HepG2 (cell line): ENCODE measurements around the gene WSB2. TPM values are rescaled to one million over a fixed set of nuclear protein-coding genes. Genes with fewer than 3 reads are reported as not detected.
A peak's percentile ranks its signal among the peaks of the same experiment; 100 is the strongest.

Experiments used
- CAMTA2 ChIP-seq: sonication (generic); formaldehyde crosslinking; IDR thresholded peaks from 2 replicates; pipeline ENCODE4 v1.4.0; 2020; ENCODE audit warnings: mild to moderate bottlenecking, missing genetic modification reagents, borderline replicate concordance
- ETS1 ChIP-seq: sonication (generic); formaldehyde crosslinking; IDR thresholded peaks from 2 replicates; pipeline ENCODE4 v1.4.0; 2020; ENCODE audit warnings: missing genetic modification reagents
- EZH2 ChIP-seq: conservative IDR thresholded peaks from 2 replicates; pipeline ENCODE4 v1.6.1; 2012; ENCODE audit warnings: mild to moderate bottlenecking, low read depth, low read length, moderate library complexity
- HMG20A ChIP-seq: IDR thresholded peaks from 2 replicates; pipeline ENCODE4 v1.6.1; 2016; ENCODE audit warnings: borderline replicate concordance
- KDM6A ChIP-seq: IDR thresholded peaks from 2 replicates; pipeline ENCODE4 v1.6.1; 2016; ENCODE audit warnings: low read depth
- MTA1 ChIP-seq: sonication (generic); formaldehyde crosslinking; IDR thresholded peaks from 2 replicates; pipeline ENCODE4 v1.4.0; 2020; ENCODE audit warnings: missing genetic modification reagents, mild to moderate bottlenecking, borderline replicate concordance
- MYC ChIP-seq: sonication (generic); formaldehyde crosslinking; IDR thresholded peaks from 2 replicates; pipeline ENCODE4 v1.9.0; 2021; ENCODE audit warnings: missing genetic modification reagents, borderline replicate concordance
- NFIB ChIP-seq: sonication (generic); formaldehyde crosslinking; IDR thresholded peaks from 2 replicates; pipeline ENCODE4 v1.9.0; 2021; ENCODE audit warnings: missing genetic modification reagents, mild to moderate bottlenecking, borderline replicate concordance
- PHB2 ChIP-seq: fragments of 450-650 bp; IDR thresholded peaks from 2 replicates; pipeline ENCODE4 v1.6.1; 2018; ENCODE audit not compliant: partially characterized antibody
- SNAPC4 ChIP-seq: sonication (generic); formaldehyde crosslinking; IDR thresholded peaks from 2 replicates; pipeline ENCODE4 v1.4.0; 2020; ENCODE audit warnings: mild to moderate bottlenecking, missing genetic modification reagents
- TBL1XR1 ChIP-seq: fragments of 150-350 bp; IDR thresholded peaks from 2 replicates; pipeline ENCODE4 v1.6.1; 2014; ENCODE audit warnings: borderline replicate concordance, low read length; ENCODE audit not compliant: partially characterized antibody
- TEAD3 ChIP-seq: optimal IDR thresholded peaks from 2 replicates; pipeline ENCODE3; 2016; ENCODE audit warnings: borderline replicate concordance
- ZC3H4 ChIP-seq: sonication (generic); formaldehyde crosslinking; IDR thresholded peaks from 2 replicates; pipeline ENCODE4 v1.4.0; 2020; ENCODE audit warnings: missing genetic modification reagents, borderline replicate concordance
- ZNF180 ChIP-seq: sonication (generic); formaldehyde crosslinking; IDR thresholded peaks from 2 replicates; pipeline ENCODE4 v1.4.0; 2020; ENCODE audit warnings: low read depth, missing genetic modification reagents, borderline replicate concordance
- ZNF513 ChIP-seq: sonication (generic); formaldehyde crosslinking; conservative IDR thresholded peaks from 2 replicates; pipeline ENCODE4 v1.5.0; 2020; ENCODE audit warnings: missing genetic modification reagents
- ZNF605 ChIP-seq: sonication (generic); formaldehyde crosslinking; IDR thresholded peaks from 2 replicates; pipeline ENCODE4 v1.8.0; 2022; ENCODE audit warnings: mild to moderate bottlenecking, missing genetic modification reagents
- ZNF670 ChIP-seq: sonication (generic); formaldehyde crosslinking; IDR thresholded peaks from 2 replicates; pipeline ENCODE4 v1.8.0; 2022; ENCODE audit warnings: mild to moderate bottlenecking, missing genetic modification reagents, borderline replicate concordance
- ZNF710 ChIP-seq: sonication (generic); formaldehyde crosslinking; IDR thresholded peaks from 2 replicates; pipeline ENCODE4 v1.5.0; 2020; ENCODE audit warnings: mild to moderate bottlenecking, missing genetic modification reagents, borderline replicate concordance
- ZNF772 ChIP-seq: sonication (generic); formaldehyde crosslinking; IDR thresholded peaks from 2 replicates; pipeline ENCODE4 v1.5.0; 2020; ENCODE audit warnings: mild to moderate bottlenecking, missing genetic modification reagents
- polyA plus RNA-seq, 8 experiments: library from polyadenylated mRNA; depleted of rRNA in 3 of 8; stranded (reverse) in 7 of 8; unstranded in 1 of 8; fragments of >200 nt; fragmentation: Illumina TruSeq in 4 of 8; extraction: Trizol in 4 of 8; gene quantifications; 2 replicates each; pipeline versions ENCODE4 v1.2.1 to v1.2.3, GENCODE V29; 2011 to 2016; ENCODE audit warnings: low read depth in 4 of 8, missing spikeins in 1 of 8, mixed read lengths in 1 of 8; ENCODE audit not compliant: insufficient read depth in 1 of 8
- total RNA-seq, 5 experiments: library from RNA; depleted of rRNA; stranded (reverse); fragments of >200 nt; fragmentation: Illumina TruSeq; extraction: Trizol; gene quantifications; 2 replicates each; pipeline ENCODE4 v1.2.3, GENCODE V29; 2016; ENCODE audit warnings: low read depth in 1 of 5

WSB2 gene
- total and polyA plus RNA-seq, 2 of the 13 experiments (the other 11 are each of a cell fraction or from before 2014, with no cell fraction given) = 31.0 to 82.8 TPM

GRCh38 chr12:118103601-118104382 is 42.8 kb upstream of the WSB2 start, which contains the start of gene VSIG10 (continued):
- TF ChIP-seq SNAPC4 (peak; percentile 60; the same call in 1 of the 2 replicates), ZNF180 (no peak), ZNF513 (0 out of 2 replicates have a peak, but pooled peaks have one; percentile 60), ZNF710 (0 out of 2 replicates have a peak, but pooled peaks have one; percentile 6), PHB2 (no peak), NFIB (CRISPR knock-in tag) (no peak), TEAD3 (CRISPR knock-in tag) (no peak), HMG20A (peak; percentile 18; the same call in 1 of the 2 replicates), KDM6A (CRISPR knock-in tag) (no peak), MYC (CRISPR knock-in tag) (peak; percentile 58; the same call in 1 of the 2 replicates), ZNF605 (0 out of 2 replicates have a peak, but pooled peaks have one; percentile 4), ZNF772 (CRISPR knock-in tag) (no peak), CAMTA2 (CRISPR knock-in tag) (no peak; the same call in 1 of the 2 replicates), ZC3H4 (CRISPR knock-in tag) (no peak), TBL1XR1 (no peak), MTA1 (CRISPR knock-in tag) (no peak), ZNF670 (CRISPR knock-in tag) (peak; percentile 59; the same call in 1 of the 2 replicates), EZH2 (no peak), ETS1 (no peak)
